ENCODE data around the gene PHF21B.
"Not testable (repeated sequence)": the region's sequence is repeated elsewhere in the genome, so short reads cannot be mapped to it uniquely, and the experiment has no call there.

Gene PHF21B

DNA sequence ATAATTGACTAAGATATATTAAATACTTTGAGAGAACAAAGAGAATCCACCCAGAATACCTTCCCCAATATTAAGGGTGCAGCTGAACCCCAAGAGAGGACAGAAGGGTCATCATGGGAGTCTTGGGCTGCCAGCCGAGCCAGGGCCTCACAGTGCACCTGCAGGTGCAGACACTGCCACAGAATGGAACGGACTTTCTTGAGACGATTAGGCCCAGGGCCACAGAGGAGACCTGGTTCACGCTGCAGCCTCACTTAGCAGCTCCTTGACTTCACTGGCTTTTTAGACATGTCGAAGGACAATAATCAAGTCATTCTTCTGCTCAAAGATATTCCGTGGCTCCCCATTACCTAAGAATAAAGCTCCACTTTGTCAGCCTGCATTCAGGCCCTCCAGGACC, 100.6 kb downstream of the PHF21B start:
- no peak for TF ChIP-seq CTCF (conservative IDR thresholded peaks at IDR 0.05; ENCODE audit: low read depth)
- no peak for DNase-seq (ENCODE audit: low spot score)
- H3K27ac ChIP-seq = no peak overlapping the region
- ChIA-PET POLR2A (ENCODE audit: low non-redundant PET) (no interaction called here), CTCF (no interaction called here)

DNA sequence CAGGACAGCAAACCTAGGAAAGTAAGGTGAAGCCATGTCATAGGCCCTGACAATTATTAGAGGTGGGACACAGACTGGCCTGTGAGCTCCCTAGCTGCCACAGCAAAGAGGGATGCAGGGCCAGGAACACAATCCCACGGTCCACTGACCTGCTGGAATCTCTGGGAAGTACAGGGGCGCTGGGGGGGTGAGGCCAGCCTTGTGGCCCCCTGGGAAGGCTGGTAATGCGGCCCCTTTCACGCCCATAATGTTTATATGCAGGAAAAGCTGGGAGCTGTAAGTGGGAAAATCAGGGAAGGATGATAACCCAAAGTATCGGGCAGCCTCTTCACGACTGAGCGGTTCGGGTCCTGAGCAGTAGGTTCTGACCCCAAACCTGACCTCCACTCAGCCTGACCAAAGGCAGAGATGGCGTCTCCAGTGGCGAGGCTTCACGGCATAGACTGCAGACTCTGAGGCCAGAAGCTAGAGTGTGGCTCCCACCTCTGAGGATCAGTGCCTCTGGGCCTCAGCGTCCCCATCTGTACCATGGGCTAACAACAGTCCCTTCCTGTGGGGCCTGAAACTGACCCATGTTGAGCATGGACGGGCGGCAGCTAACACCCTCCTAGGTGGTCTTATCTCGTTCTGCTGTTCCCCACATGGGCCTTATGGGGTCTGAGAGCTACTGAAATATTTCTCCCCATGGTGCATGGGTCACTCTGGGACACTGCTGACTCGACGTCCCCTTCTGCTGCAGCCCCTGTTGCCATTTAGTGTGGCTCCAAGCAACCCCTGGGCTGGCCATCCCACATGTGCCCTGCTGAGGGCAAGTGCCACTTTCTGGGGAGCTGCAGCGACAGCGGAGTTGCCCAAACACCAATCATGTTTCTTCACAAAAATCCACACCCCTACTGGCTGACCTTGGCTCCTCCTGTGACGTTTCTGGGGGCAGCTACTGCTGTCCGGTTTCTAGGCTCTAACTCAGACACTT, 101.8 kb downstream of the PHF21B start:
- TF ChIP-seq CTCF (conservative IDR thresholded peaks at IDR 0.05; ENCODE audit: low read depth) = no peak
- DNase-seq (ENCODE audit: low spot score) = no peak
- POLR2A ChIA-PET (ENCODE audit: low non-redundant PET) = no interaction called here
- no peak overlapping the region for H3K27ac ChIP-seq
- CTCF ChIA-PET = no interaction called here

- POLR2A ChIA-PET (ENCODE audit: low non-redundant PET) = no interaction called here
- H3K27ac ChIP-seq = no peak overlapping the region
- CTCF ChIA-PET = no interaction called here
- DNase-seq (ENCODE audit: low spot score) = no peak
- no peak for TF ChIP-seq CTCF (conservative IDR thresholded peaks at IDR 0.05; ENCODE audit: low read depth)
Observed at GRCh38 chr22:44906999-44907644, 102.7 kb downstream of the PHF21B start.

GRCh38 chr22:44906248-44906936, 103.4 kb downstream of the PHF21B start:
- no peak for TF ChIP-seq CTCF (conservative IDR thresholded peaks at IDR 0.05; ENCODE audit: low read depth)
- H3K27ac ChIP-seq = no peak overlapping the region
- ChIA-PET CTCF (no interaction called here), POLR2A (ENCODE audit: low non-redundant PET) (no interaction called here)
- DNase-seq (ENCODE audit: low spot score) = no peak

- CTCF ChIA-PET; H3K27ac ChIP-seq; DNase-seq (ENCODE audit: low spot score); POLR2A ChIA-PET (ENCODE audit: low non-redundant PET): not testable (repeated sequence)
Observed at GRCh38 chr22:44904492-44905152, 105.2 kb downstream of the PHF21B start.

DNA sequence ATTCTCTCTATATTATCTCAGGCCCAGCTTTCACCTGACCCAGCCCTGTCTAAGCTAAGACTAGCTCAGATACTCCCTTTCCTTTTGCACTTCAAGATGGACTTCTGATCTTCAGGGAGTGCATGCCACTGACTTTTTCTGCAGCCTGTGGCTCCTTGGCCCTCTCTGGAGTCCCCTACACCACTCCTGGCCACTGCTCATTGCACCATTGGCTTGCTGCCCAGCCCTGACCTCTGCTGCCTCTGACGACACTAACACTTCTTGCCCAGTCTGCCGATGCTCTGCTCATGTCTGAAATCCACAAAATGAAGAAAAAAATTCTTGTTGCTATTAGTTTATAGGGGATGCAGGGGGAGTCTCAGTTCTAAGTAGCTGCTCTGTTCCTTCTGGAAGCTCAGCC, 106.6 kb downstream of the PHF21B start:
- CTCF ChIA-PET; POLR2A ChIA-PET (ENCODE audit: low non-redundant PET); H3K27ac ChIP-seq; DNase-seq (ENCODE audit: low spot score): not testable (repeated sequence)

GRCh38 chr22:44901301-44901700, 108.5 kb downstream of the PHF21B start:
- no peak for DNase-seq (ENCODE audit: low spot score)
- no peak for TF ChIP-seq CTCF (conservative IDR thresholded peaks at IDR 0.05; ENCODE audit: low read depth)
- ChIA-PET POLR2A (ENCODE audit: low non-redundant PET) (no interaction called here), CTCF (interaction anchor here (0.6 kb wide), 1 partner anchor 73 kb away, joined by 3 read pairs; no protein-coding TSS in a partner anchor)
- no peak overlapping the region for H3K27ac ChIP-seq
